Suprapubic skin (tissue), 4 donors: Measurements from ENCODE around the gene SP7.

Source experiments
- CTCF ChIP-seq, 2 donors: fragments of 200-600 bp in 1 of 2; fragments of 450-650 bp in 1 of 2; sonication (generic) in 1 of 2; IDR thresholded peaks; one replicate each; pipeline ENCODE4 v1.5.1; 2016 to 2019; ENCODE audit warnings: antibody characterized with exemption in 2 of 2, mild to moderate bottlenecking in 1 of 2, moderate library complexity in 1 of 2
- EP300 ChIP-seq: sonication (generic); formaldehyde crosslinking; IDR thresholded peaks from one replicate; pipeline ENCODE4 v1.6.1; 2017; ENCODE audit warnings: antibody characterized with exemption
- POLR2A ChIP-seq, 2 donors: fragments of 450-650 bp; IDR thresholded peaks; one replicate each; pipeline ENCODE4 v1.6.1; 2017; ENCODE audit warnings: antibody characterized with exemption in 2 of 2, mild to moderate bottlenecking in 2 of 2, moderate library complexity in 2 of 2
- POLR2AphosphoS5 ChIP-seq, 3 donors: sonication (generic); formaldehyde crosslinking; IDR thresholded peaks; one replicate each; pipeline ENCODE4 v1.6.1; 2017; ENCODE audit warnings: antibody characterized with exemption in 3 of 3

- TF ChIP-seq CTCF (IDR thresholded peaks at IDR 0.05) (no peak), POLR2A (IDR thresholded peaks at IDR 0.05) (no peak), POLR2AphosphoS5 (IDR thresholded peaks at IDR 0.05) (no peak), EP300 (no peak)
Measured at GRCh38 chr12:53344487-53344823, 8.3 kb upstream of the SP7 start.
